Stimulated activated naive B cell treated with anti-CD40 and anti-IgM and Interleukin-4, amounts not matched to agents 10 μg/mL and 1 μg/mL and 100 μg/mL, for 72 hours (primary cell): ENCODE measurements around the gene MAGEA6.
"Not testable (repeated sequence)": the region's sequence is repeated elsewhere in the genome, so short reads cannot be mapped to it uniquely, and the experiment has no call there.

ENCODE experiments used
- ATAC-seq, 2 donors: fragments of 150-1000 bp; cut with Tn5 transposase; replicated peaks; 2 replicates each; pipeline ENCODE4 v1.10.0; 2021; ENCODE audit warnings: moderate library complexity in 1 of 2
- DNase-seq: peaks from one replicate; pipeline ENCODE4 v3.0.0; 2021
- H3K27ac Mint-ChIP-seq: one replicate; pipeline ENCODE4 v1.8.0; 2022; ENCODE audit warnings: mild to moderate bottlenecking, mixed read lengths
- H3K27me3 Mint-ChIP-seq, 2 donors: one replicate each; pipeline ENCODE4 v1.8.0; 2022; ENCODE audit warnings: mixed read lengths in 2 of 2
- H3K36me3 Mint-ChIP-seq, 2 donors: one replicate each; pipeline ENCODE4 v1.8.0; 2022; ENCODE audit warnings: mixed read lengths in 2 of 2, mild to moderate bottlenecking in 1 of 2
- H3K4me1 Mint-ChIP-seq, 2 donors: one replicate each; pipeline ENCODE4 v1.8.0; 2022; ENCODE audit warnings: mixed read lengths in 2 of 2, mild to moderate bottlenecking in 1 of 2
- H3K4me3 Mint-ChIP-seq, 2 donors: one replicate each; pipeline ENCODE4 v1.8.0; 2022; ENCODE audit warnings: mild to moderate bottlenecking in 2 of 2, mixed read lengths in 2 of 2, moderate library complexity in 1 of 2
- H3K9me3 Mint-ChIP-seq, 2 donors: one replicate each; pipeline ENCODE4 v1.8.0; 2022; ENCODE audit warnings: mixed read lengths in 2 of 2, mild to moderate bottlenecking in 1 of 2

The MAGEA6 gene

GRCh38 chrX:152769549-152770289 lies at the start of gene MAGEA6:
TSS of gene MAGEA6 (minus strand) at chrX:152769689. CDS start at chrX:152767650, 2,039 bp downstream.
- not testable (repeated sequence) for H3K4me1 Mint-ChIP-seq, DNase-seq, ATAC-seq, H3K4me3 Mint-ChIP-seq, H3K9me3 Mint-ChIP-seq, H3K36me3 Mint-ChIP-seq, H3K27ac Mint-ChIP-seq, H3K27me3 Mint-ChIP-seq

- Mint-ChIP-seq H3K4me1 (no peaks in the 10 kb centered on the region), H3K36me3 (no peaks in the 10 kb centered on the region), H3K27ac (no peak overlapping the region), H3K27me3 (peaks cover 11 to 13% of the 10 kb centered on the region in 2 donors), H3K9me3 (no peaks in the 10 kb centered on the region), H3K4me3 (no peak overlapping the region)
- no peak for DNase-seq
- no peak for ATAC-seq
These were observed 49.8 kb upstream of the MAGEA6 start for GRCh38 chrX:152819266-152819665.

GRCh38 chrX:152818356-152818755 lies 48.9 kb upstream of the MAGEA6 start:
- ATAC-seq (no peak), DNase-seq (no peak)
- no peak overlapping the region for H3K27ac Mint-ChIP-seq
- H3K36me3 Mint-ChIP-seq: no peaks in the 10 kb centered on the region
- H3K4me3 Mint-ChIP-seq: no peak overlapping the region
- no peaks in the 10 kb centered on the region for H3K4me1 Mint-ChIP-seq
- no peaks in the 10 kb centered on the region for H3K9me3 Mint-ChIP-seq
- H3K27me3 Mint-ChIP-seq: peaks cover 11 to 13% of the 10 kb centered on the region in 2 donors

GRCh38 chrX:152817078-152817764 lies 47.7 kb upstream of the MAGEA6 start:
- ATAC-seq (no peak), DNase-seq (no peak)
- Mint-ChIP-seq H3K9me3 (no peaks in the 10 kb centered on the region), H3K4me1 (no peaks in the 10 kb centered on the region), H3K4me3 (no peak overlapping the region), H3K27ac (no peak overlapping the region), H3K36me3 (no peaks in the 10 kb centered on the region), H3K27me3 (peaks cover 11 to 13% of the 10 kb centered on the region in 2 donors)

- no peaks in the 10 kb centered on the region for H3K4me1 Mint-ChIP-seq
- no peak for DNase-seq
- no peak overlapping the region for H3K27ac Mint-ChIP-seq
- ATAC-seq: no peak
- H3K36me3 Mint-ChIP-seq: no peaks in the 10 kb centered on the region
- H3K27me3 Mint-ChIP-seq: peaks cover 7 to 15% of the 10 kb centered on the region in 2 donors
- no peak overlapping the region for H3K4me3 Mint-ChIP-seq
- no peaks in the 10 kb centered on the region for H3K9me3 Mint-ChIP-seq
These were observed 44.6 kb upstream of the MAGEA6 start for GRCh38 chrX:152814048-152814447.

GRCh38 chrX:152813206-152813605 lies 43.7 kb upstream of the MAGEA6 start:
- no peak for ATAC-seq
- H3K4me3 Mint-ChIP-seq: no peak overlapping the region

GRCh38 chrX:152810403-152810802 lies 40.9 kb upstream of the MAGEA6 start:
- no peaks in the 10 kb centered on the region for H3K36me3 Mint-ChIP-seq
- no peaks in the 10 kb centered on the region for H3K4me1 Mint-ChIP-seq
- no peak overlapping the region for H3K4me3 Mint-ChIP-seq
- H3K9me3 Mint-ChIP-seq: no peaks in the 10 kb centered on the region
- H3K27ac Mint-ChIP-seq: no peak overlapping the region
- ATAC-seq (no peak), DNase-seq (no peak)
- peaks cover 26 to 27% of the 10 kb centered on the region in 2 donors for H3K27me3 Mint-ChIP-seq

More at GRCh38 chrX:152813206-152813605, 43.7 kb upstream of the MAGEA6 start:
- H3K36me3 Mint-ChIP-seq: no peaks in the 10 kb centered on the region
- no peaks in the 10 kb centered on the region for H3K4me1 Mint-ChIP-seq
- peaks cover 13 to 19% of the 10 kb centered on the region in 2 donors for H3K27me3 Mint-ChIP-seq
- no peaks in the 10 kb centered on the region for H3K9me3 Mint-ChIP-seq
- no peak overlapping the region for H3K27ac Mint-ChIP-seq
- DNase-seq: no peak

GRCh38 chrX:152806035-152806434 lies 36.5 kb upstream of the MAGEA6 start:
- Mint-ChIP-seq H3K4me3 (no peak overlapping the region), H3K27ac (no peak overlapping the region), H3K9me3 (no peaks in the 10 kb centered on the region), H3K36me3 (no peaks in the 10 kb centered on the region), H3K27me3 (peaks cover 36 to 38% of the 10 kb centered on the region in 2 donors), H3K4me1 (no peaks in the 10 kb centered on the region)
- DNase-seq (no peak), ATAC-seq (no peak)

- no peak overlapping the region for H3K4me3 Mint-ChIP-seq
- H3K9me3 Mint-ChIP-seq: no peaks in the 10 kb centered on the region
- ATAC-seq (no peak), DNase-seq (no peak)
- peaks cover 5 to 12% of the 10 kb centered on the region in 2 donors for H3K27me3 Mint-ChIP-seq
- H3K4me1 Mint-ChIP-seq: no peaks in the 10 kb centered on the region
- H3K27ac Mint-ChIP-seq: no peak overlapping the region
- H3K36me3 Mint-ChIP-seq: no peaks in the 10 kb centered on the region
These were observed 29.5 kb upstream of the MAGEA6 start for GRCh38 chrX:152798945-152799344.

GRCh38 chrX:152787062-152787461 lies 17.6 kb upstream of the MAGEA6 start:
- not testable (repeated sequence) for DNase-seq, H3K36me3 Mint-ChIP-seq, H3K4me1 Mint-ChIP-seq, H3K9me3 Mint-ChIP-seq, H3K27ac Mint-ChIP-seq, H3K27me3 Mint-ChIP-seq, H3K4me3 Mint-ChIP-seq
- peak; percentile 67 to 80 for ATAC-seq

GRCh38 chrX:152766562-152766961 lies 2.9 kb downstream of the MAGEA6 start:
- not testable (repeated sequence) for H3K4me3 Mint-ChIP-seq, H3K27me3 Mint-ChIP-seq, H3K9me3 Mint-ChIP-seq, ATAC-seq, H3K27ac Mint-ChIP-seq, H3K36me3 Mint-ChIP-seq, H3K4me1 Mint-ChIP-seq, DNase-seq

GRCh38 chrX:152761582-152761981 lies 7.9 kb downstream of the MAGEA6 start:
- H3K27ac Mint-ChIP-seq, H3K9me3 Mint-ChIP-seq, DNase-seq, ATAC-seq, H3K4me1 Mint-ChIP-seq, H3K27me3 Mint-ChIP-seq, H3K36me3 Mint-ChIP-seq, H3K4me3 Mint-ChIP-seq: not testable (repeated sequence)

GRCh38 chrX:152759544-152759943 lies 9.9 kb downstream of the MAGEA6 start:
- not testable (repeated sequence) for H3K36me3 Mint-ChIP-seq, H3K9me3 Mint-ChIP-seq, H3K4me3 Mint-ChIP-seq, H3K27me3 Mint-ChIP-seq, ATAC-seq, H3K27ac Mint-ChIP-seq, DNase-seq, H3K4me1 Mint-ChIP-seq

GRCh38 chrX:152758918-152759317 lies 10.6 kb downstream of the MAGEA6 start, which contains the start of gene CSAG3:
TSS of gene CSAG3 (plus strand) at chrX:152759218.
- H3K9me3 Mint-ChIP-seq, H3K27me3 Mint-ChIP-seq: not testable (repeated sequence)

GRCh38 chrX:152754871-152755270 lies 14.6 kb downstream of the MAGEA6 start:
- H3K4me1 Mint-ChIP-seq, H3K27ac Mint-ChIP-seq, ATAC-seq, DNase-seq, H3K36me3 Mint-ChIP-seq, H3K27me3 Mint-ChIP-seq, H3K4me3 Mint-ChIP-seq, H3K9me3 Mint-ChIP-seq: not testable (repeated sequence)

More at GRCh38 chrX:152758918-152759317, 10.6 kb downstream of the MAGEA6 start, which contains the start of gene CSAG3:
- not testable (repeated sequence) for H3K4me1 Mint-ChIP-seq, H3K36me3 Mint-ChIP-seq, H3K27ac Mint-ChIP-seq, DNase-seq, ATAC-seq, H3K4me3 Mint-ChIP-seq
